Hepatic stellate cell (primary cell): ENCODE data around the gene SHH.
A peak's percentile ranks its signal among the peaks of the same experiment; 100 is the strongest.
"Not testable (repeated sequence)": the region's sequence is repeated elsewhere in the genome, so short reads cannot be mapped to it uniquely, and the experiment has no call there.

ENCODE experiments used
- DNase-seq: peaks from one replicate; pipeline ENCODE4 v3.0.0; 2011; ENCODE audit warnings: low spot score

Gene SHH

DNA sequence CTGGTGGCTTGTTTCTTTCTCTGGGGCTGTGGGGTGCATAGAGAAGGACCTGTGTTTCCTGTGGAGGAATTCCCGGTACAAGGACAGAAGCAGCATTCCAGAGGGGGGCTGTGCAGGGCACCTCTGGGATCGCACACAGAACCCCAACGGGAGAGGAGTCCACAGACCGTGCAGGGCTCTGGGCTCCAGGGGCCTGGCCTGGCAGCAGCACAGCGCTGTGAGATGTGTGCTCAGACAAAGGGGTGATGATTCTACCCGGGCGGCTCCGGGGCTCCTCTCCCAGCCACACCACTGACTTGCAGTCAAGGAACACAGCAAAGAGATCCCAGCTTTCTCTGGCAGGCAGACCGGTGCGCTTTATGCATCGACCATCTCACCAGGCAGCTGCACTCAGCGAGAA is 6.9 kb upstream of the SHH start:
- DNase-seq = no peak

DNA sequence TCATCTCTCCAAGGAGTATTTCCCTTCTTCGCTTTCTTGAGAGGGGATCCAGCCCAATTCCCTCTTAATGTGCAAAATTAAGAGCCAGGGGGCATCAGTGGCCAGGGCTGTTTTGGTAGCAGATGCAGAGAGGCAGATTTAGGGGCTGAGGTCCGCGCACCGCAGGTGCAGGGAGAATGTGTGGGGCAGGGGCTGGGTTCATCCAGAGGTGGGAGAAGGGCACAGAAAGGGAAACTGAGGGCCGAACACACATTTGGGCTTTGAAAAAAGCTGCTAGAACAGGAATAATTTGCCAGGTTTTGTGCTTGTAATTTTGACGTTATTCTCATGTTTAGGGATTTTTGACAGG is 6.5 kb upstream of the SHH start:
- no peak for DNase-seq

DNA sequence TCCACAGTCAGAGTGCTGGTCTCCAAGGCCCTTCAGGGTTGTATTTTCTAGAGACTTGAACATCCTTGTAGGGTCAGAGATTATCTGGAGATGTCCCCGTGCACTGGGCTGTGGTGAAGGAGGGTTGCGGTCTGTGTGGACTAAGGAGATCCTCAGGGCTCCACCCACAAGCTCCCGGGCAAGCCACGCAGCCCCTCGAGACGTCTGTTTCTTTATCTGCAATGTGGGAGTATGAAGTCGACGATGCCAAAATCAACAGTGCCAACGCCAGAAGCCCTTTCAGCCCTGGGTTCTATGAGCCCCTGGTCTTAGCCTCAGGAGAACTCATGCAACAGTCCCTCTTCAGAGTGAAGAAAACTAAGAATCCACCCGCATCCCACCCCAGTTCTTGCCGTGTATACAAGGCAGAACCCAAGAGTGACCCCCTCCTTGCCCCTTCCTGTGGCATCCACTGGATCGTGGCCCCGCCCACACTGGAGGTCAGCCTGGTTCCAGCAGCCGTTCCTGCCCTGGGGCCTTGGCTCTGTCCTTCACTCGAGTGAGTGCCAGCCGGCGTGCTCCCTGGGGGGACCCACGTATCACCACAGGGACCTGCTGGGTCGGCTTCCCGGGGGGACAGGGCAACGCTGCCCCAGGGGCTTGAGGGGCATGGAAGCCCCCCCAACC is 6.0 kb upstream of the SHH start:
- DNase-seq = no peak

DNA sequence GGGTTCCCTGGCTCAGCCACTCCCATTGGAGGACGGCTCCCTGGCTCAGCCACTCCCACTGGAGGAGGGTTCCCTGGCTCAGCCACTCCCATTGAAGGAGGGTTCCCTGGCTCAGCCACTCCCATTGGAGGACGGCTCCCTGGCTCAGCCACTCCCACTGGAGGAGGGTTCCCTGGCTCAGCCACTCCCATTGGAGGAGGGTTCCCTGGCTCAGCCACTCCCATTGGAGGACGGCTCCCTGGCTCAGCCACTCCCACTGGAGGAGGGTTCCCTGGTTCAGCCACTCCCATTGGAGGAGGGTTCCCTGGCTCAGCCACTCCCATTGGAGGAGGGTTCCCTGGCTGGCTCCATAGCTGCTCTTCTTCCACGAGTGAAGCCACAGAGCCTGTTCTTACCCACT is 5.3 kb upstream of the SHH start:
- not testable (repeated sequence) for DNase-seq

DNA sequence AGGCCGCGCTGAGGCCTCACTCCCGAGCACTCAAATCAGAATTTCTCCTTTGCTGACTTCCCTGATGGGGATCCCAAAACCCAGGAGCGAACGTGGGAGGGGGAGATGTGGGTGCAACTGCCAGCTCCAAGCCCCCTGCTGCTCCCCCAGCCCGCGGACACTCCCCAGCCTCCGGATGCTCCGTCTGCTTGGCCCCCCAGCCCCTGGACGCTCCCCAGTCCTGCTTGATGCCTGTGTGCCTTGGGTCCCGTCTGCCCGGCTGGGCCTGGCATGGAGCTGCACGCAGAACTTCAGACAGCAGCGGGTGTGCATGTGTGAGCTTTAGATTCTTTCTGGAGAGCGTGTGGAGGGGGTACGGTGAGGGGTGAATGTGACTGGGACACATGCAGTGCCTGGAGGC is 4.7 kb upstream of the SHH start:
- DNase-seq = no peak

DNA sequence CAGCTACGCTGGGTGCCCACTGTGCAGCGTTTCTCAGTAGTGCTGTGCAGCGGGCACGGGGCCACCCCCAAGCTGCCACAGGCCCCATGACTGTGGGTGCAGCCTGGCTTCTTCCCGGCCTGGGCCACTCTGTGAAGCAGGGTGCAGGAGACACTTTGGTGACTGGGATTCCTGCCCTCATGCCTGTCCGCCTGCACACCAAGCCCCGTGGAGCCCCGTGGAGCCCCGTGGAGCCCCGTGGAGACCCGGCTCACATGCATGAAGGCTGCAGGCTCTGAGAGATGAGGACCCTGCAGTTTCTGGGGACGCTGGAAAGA is 3.9 kb upstream of the SHH start:
- no peak for DNase-seq

DNA sequence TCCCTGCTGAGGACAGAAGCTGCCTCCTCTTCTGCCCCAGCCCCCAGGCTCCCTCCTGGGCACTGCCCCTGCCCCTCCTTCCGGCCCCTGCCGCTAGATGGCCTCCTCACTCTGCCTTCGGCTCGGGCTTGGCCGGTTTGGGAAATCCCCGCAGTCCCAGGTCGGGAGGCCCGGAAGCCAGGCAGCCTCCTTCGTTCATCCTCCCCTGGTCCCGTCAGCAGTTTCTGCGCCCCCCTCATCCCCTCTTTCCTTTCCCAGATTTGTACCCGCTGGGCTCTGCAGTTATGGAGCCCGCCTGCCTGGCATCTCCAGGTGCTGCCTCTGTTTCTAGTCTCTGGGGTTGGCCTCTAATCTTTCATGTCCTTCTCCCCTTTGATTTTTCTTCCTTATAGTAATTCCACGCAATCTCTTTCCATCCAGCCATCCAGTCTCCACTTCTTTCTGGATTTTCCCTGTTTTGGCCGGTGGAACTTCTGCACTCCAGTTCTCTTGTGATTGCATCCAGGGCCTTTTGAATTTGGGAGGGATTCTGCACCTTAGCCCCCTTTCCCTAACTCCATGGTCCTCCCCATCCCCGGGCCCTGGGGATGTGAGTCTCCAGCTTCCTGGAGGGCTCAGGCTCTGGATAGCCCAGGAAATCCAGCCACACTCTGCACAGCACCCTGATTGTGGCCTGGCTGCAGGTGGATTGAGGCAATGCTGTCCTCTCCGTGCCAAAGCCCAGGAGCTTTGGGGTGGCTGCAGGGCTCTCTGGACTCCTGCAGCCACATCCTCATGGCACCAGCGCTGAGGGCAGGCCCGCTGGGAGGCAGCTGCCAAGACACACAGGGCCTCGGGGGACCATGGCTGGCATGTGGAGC is 3.3 kb upstream of the SHH start:
- DNase-seq = peak; percentile 75

DNA sequence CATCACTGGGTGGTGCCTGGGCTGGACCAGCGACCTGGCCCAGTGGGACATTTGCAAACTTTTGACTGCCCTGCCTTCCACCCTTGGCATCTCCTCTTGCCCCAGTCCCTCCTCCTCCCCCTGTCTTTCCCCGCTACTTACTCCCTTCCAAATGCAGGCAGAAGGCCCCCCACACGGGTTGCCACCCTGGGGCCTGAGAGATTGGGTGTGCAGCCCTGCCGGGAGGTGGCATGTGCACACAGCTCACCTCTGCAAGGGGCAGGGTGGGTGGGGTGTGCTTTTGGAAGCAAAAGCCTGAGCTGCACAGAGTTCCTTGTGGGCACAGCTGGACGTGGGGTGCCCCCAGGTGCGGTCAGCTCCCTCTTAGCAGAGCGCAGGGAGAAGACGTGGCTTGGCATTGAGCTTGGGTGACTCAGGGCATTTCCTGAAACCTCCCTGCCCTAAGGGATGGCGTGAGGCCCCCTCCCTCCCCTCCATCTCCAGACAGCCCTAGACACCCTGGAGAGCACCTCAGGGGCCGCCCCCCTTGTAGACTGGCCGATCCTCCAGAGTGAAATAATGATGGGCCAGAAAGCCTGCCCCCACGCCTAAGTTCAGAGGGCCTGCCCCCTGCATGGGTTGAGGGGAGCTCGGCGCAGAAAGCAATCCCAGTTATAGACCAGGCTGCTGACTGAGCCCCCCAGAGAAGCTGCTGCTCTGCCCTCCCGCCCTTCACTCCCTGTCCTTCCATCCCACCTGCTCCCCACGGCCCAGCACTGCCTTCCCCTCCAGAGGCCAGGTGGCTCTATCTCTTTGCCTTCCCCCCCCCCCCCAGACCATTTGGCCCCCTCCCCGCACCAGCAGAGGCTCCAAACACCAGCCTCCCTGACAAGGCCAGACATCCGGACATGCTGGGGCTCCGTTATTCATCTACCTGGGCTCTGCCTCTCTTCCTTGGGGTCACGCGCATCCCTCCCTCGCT is 2.3 kb upstream of the SHH start:
- DNase-seq = no peak

DNA sequence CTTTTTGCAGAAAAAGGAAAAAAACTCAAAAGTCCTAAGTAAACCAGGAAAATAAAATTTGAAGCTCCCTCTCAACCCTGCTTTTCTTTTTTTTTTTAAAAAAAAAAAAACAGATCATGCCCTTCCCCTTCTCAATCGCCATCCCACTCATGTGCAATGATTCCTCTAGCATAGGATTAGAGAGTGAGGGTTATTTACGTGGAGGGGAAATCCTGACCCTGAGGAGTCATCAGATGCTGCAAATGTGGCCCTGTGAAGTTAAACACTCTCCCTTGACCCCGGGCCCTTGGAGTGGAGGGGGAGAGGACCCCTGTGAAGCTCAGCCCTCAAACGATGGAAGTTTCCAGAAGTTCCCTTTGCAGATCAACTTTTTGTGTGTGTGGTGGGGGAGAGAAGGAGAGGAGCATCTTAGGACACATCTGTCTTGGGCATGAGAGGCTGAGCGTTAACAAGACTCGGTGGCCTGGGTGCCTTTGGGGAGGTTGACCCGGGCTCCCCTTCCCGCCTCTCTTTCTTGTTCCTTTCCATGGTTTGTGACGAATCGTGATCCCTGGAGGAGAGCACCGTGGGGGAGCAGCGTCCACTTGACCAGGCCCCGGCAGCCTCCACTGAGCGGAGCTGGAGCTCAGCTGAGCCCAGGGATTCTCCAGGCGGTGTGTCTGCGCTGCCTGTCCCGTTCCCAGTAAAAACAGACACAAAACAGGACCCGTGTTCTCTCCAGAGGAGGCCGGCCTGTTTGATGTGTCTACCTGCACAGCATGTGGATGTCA is 1.5 kb upstream of the SHH start:
- no peak for DNase-seq

DNA sequence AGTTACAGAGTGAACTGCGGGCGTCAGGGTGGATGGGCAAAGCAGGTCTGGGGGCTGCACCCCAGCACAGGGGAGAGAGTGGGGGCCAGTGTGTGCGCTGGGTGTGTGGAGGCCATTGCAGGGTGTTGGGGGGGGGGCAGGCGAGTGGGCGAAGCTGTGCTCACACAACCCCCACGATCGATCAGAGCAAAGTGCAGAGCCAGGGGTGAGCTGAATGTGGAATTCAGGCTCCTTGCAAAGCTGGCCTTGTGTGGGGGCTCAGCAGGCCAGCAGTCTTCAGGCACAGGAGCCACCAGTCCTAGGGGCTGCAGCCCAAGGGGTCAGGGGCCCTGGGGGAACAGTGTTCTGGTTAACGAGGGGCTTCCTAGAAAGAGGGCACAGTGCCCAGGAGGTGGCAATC is 862 bp upstream of the SHH start:
- DNase-seq = no peak

DNA sequence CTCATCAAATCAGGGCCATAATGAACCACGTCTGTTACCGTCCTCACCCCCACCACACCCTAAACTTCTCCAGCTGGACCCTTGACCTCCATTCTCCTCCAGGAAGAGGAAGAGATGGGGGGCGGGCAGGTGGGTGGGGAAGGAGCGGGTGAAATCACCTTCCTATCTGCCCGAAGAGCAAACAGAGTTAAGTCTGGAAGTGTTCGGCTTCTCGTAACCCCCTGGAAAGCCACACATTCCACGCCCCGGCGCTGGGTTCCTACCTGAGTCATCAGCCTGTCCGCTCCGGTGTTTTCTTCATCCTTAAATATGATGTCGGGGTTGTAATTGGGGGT is 736 bp downstream of the SHH start:
- no peak for DNase-seq

DNA sequence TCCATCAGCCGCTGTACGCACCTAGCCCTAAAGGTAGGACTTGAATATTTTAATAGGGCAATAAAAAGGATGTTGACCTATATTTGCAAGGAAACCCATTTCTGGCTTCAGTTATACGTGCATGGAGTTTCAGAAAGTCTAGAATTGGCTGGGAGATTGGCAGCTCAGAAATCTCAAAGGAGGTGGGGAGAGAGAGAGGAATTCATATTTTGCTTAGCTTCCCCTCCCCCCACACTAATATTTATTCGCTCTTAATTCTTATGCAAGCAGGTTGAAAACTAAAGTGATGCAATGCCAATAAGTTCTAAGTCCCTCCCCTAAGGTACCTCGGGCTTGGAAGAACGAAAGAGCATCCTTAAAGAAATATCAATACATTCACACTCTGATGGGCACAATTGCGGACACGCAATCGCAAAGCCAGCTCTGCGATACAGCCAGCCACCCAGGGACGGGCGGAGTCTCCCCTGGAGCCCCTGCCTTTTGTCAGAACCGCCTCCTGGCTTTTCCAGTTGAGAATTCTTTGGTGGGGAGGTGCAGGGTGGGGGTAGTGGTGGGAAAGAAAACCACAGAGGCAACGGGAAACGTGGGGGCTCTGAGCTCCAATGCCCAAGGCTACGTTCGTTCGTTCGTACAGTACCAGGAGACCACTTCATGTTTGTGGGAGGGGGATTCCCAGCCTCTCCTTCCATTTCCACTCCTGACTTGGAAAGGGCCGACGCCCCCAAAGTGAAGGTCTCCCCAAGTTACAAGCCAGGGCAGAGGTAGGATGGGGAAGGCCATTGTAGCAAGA is 1.3 kb downstream of the SHH start:
- DNase-seq = no peak

DNA sequence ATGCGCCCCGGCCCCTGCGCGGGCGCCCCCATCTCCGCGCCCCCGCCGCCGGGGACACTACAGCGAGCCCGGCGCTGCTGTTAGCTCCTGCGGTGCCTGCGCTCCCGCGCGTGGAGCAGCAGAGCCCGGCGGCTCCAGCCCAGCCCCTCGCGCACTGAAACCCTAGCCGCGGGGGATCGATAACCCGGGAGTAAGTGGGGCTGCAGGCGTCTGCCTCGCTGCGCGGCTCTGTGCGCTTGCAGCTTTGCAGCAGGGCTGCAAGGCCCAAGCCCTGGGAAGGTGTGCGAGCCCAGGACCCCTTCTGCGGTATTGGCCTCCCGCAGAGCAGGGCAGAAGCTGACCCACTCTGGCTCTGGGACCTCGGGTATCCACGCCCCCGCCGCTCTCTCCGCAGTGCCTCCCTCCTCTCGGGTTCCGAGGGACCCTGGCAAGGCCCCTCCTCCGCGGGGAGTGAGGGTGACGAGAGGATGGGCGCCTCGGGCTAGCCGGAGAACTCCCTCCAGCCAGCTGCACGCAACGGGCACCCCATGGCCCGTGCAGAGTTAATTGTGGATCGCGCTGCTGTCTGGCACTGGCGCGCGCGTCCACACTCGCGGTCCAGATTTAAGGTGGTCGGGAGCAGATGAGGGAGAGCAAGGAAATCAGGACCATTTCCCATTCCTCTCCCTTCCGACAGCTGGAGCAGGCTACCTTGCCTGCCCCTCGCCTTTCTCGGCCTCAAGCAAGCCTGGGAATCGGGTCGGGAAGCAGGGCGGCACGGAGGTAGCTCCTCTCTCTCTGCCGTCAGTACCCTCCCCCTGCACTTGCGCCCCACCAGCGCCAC is 2.1 kb downstream of the SHH start:
- no peak for DNase-seq

DNA sequence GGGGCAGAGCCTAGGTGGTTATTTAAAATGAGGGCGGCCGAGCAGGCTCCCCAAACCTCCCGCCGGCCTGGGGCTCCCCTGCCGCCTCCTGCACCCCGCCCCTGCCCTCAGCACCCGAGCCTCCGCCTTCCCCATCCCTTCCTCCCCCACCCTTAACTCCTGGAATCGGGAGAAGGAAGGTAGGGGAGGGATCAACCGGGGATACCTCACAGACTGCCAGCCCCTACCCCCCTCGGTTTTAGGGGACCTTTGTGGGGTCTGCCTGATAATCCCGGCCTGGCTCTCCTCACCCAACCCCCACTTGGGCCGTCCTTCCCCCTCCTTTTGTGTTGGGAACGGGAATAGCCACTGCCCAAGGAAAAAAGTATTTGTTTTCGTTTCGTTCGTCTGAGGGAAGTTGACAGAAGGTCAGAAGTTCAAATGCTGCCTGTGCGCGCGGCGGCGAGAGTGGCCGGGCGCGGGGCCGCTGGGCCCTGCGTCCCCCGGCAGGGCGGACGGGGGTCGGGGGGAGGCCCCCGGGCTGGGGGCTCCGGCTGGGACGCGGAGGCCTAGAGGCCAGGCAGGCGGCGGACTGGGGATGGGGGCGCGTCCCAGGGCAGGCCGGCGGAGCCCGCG is 2.8 kb downstream of the SHH start:
- no peak for DNase-seq

DNA sequence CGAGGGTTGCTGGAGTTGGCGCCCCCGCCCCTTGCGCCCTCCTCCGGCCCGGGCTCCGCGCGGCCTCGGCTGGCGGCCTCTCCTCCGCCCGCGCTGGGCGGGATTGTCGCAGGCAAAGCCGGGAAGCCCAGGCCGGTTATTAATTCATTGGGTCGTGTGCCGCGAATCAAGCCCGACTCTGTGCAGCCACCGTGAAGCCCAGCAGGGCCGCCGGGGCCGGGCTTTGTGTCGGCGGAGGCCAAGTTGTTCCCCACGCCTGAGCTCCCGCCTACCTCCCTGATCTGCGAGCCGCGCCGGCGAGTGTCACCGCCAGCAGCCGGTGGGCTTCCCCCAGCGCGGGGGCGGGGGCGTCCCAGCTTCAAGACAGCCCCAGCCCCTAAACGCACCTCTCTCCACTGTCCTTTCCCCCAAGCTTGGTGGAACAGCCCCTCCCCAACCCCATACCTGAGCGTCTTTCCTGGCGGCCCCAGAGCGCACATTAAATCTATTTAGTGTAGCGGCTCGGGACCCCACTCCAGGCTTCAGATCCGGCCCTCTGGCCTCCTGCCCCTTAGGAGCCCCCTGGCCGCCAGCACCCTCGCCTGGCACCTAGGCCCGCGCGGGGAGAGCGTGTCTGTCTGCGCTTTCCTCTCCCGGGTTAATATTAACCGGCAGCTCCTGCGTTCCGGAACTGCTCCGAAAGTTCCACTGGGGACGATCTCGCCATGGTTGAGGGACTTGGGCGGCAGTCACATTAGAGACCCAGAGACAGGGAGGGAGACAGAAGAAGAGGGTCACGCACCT is 3.5 kb downstream of the SHH start:
- DNase-seq = no peak

DNA sequence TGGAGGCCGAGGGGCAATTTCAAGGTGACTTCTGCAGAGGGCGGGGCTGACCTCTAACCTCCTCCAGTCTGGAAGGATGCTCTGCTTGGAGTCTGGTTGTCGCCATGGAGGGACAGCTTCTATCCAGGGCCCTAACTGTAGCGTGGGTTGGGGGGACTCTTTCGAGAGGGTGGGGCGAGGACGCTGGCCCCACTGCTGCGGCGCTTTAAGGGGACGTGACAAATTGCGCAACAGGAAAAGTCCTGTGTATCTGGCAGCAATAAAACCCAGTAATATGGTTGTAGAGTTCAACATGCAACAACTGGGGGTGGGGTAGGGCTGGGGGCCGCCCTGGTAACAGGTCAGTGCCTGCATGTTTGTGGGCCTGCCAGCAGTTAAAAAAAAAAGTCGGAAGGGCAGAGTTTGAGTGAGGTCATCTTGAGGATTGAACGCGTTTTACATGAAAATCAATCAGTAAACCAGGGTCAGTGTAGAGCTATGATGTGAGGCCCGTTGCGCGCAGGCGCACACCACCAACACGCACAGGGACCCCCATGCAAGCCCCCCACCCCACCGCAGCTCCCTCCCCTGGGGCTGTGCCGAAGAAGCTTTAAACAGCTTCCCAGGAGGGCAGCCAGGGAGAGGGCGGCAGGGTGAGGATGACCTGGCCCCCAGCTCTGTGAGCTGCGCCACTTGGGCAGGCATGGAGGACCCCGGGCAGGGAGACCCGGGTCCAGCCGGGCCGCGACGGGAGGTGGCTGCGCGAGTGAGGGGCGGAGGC is 4.3 kb downstream of the SHH start:
- no peak for DNase-seq

DNA sequence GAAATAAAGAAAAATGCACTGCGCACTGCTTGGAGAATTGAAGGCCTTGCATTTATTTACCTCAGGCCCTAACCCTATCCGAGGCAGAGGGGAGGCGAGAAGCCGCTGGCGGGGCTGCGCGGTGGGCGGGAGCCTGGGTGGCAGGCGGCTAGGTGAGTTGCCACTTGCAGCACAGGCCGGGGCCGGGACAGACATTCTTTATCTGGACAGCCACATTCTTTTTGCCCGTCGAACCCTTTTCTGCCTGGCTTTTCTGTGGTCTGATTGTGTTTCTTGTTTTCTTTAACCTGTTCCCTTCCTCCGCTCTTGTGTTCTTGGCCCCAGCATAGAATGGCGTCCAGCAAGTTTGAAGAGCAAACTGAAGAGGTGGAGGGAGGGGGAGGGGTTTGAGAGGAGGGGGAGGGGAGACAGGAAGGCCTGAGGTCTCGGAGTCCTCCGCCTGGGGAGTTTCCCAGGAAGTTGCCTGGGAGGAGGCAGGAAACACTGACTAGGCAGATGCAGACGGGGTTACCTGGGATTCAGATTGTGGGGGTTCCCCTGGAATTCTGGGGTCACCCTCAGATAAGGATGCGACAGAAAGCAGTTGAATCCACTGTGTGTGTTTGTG is 5.1 kb downstream of the SHH start:
- no peak for DNase-seq
